HG02981 (cell line): Measurements from ENCODE around the gene OR10AD1.
"Not testable (repeated sequence)": the region's sequence is repeated elsewhere in the genome, so short reads cannot be mapped to it uniquely, and the experiment has no call there.

Experiments used
- ATAC-seq: cut with Tn5 transposase; IDR thresholded peaks from one replicate; pipeline ENCODE4 v1.9.1; 2021; ENCODE audit warnings: mild to moderate bottlenecking, moderate library complexity; ENCODE audit not compliant: unreplicated experiment

Gene OR10AD1

DNA sequence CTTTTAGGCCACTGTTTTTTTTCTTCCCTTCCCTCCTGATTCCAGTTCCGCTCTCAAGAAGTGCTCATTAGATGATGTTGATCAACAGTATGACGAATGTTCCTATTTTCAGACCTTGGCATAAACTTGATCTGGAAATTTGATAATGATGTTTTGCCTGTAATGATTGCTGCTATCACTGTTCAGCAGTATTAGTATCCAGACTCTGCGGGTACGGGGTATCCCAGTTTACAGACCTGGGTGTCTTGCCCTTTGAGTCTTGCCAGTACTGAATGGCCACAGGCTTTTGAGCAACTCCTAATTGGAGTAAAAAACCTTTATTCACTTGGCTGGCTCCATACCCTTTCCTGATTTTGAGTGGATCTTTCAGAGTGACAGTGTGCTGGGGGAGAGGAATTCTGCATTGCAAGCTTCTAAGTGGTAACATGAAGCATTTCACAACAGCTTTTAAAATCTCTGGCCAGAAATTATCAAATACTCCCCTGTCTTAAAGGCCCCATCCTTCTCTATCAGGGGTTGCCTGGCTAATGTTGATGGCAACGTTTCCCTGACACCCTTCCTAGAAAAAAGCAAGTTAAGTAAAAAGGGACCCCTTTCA lies 39.8 kb downstream of the OR10AD1 start:
- ATAC-seq = no peak

- ATAC-seq = no peak
Measured at GRCh38 chr12:48160807-48161206, 42.3 kb downstream of the OR10AD1 start.

GRCh38 chr12:48160046-48160445 lies 43.0 kb downstream of the OR10AD1 start:
- ATAC-seq = no peak

DNA sequence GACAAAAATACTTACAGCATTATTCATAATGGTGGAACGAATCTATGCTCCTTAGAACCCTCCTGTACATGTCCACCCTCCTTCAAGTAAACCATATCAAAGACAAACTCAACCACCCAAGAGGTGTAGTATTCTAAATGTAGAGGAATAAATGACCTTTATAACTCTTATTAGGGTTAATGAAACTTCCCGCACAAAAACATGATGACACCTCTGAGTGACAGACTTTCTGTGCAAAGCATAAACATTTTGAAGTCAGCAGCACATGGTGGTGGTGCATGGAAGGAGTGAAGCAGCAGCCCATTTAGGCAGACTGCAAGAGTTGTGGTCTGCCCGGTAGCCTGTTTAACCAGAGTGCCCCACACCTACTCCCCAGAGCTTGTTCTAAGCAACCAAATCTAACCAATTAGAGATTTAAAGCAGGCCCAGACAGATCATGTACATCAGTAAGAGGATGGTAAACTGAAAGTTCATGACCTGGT lies 45.2 kb downstream of the OR10AD1 start:
- no peak for ATAC-seq

DNA sequence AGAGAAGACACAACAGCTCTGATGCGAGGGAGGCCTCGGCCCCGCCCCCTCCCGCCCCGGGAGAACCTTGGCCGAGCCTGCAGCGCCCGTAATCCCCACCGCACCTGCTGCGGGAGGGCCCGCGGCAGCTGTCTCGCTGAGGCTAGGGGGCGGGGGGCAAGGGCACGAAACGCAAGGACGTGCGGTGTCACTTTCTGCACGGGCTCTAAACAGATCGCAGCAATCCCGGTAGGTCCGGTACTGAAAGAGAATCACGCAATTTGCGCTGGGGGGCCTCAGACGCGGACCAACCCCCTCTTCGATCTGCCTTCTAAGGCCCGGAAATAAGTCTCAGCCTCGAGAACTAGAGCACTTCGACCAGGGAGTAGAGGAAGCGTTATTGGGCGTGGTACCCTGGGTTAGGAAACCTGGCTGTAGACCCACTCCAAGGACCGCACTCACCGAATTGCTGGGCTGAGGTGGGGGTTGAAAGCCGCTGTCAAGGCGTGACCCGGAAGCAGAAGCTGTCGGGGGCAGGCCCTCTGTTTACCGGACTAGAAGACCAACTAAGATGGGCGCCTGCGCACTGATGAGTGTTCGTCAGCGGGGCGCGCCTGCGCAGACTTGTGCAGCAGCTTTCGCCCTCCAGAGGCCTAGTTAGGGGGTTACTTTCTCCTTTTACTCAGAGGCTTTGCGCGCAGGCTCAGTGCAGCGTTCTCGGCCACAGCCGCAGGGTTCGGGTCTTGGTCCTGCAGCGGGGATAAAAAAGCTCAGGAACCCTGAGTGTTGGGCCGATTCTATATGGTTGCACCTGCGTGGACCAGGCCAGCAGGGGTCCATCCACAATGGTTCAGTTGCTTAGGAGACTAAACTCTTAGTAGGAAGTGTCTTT lies 45.8 kb downstream of the OR10AD1 start, which contains the start of gene ASB8:
Gene ASB8 (minus strand): TSS at position 498 of the 871 bp plus-strand sequence. CDS start 4,019 bp downstream, outside the sequence.
- ATAC-seq = peak; percentile 91

DNA sequence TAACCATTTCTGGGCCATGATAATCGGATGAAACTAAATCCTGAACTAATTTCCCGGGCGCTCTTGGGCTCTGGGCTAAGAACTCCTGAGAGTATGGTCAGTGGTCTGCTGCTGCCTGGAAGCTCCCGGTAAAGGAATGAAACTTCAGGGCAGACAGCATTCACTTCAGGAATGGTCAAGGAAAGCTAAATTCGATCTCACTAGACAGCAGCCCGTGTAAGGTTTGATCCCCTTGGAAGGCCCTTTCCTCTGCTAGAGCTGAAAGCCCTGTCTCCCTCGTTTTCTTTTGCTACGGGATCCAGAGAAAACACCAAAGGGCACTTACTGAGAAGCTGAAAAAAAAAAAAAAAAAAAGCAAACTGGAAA lies 46.5 kb downstream of the OR10AD1 start:
- no peak for ATAC-seq

DNA sequence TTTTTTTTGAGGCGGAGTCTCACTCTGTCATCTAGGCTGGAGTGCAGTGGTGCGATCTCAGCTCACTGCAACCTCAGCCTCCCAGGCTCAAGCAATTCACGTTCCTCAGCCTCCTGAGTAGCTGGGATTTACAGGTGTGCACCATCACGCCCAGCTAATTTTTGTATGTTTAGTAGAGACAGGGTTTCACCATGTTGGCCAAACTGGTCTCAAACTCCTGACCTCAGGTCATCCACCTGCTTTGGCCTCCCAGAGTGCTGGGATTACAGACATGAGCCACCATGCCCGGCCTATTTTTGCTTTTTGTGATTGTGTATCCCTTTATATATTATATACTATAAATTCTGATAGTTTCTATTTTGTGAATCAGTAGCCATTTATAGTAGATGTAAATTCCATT lies 47.3 kb downstream of the OR10AD1 start:
- not testable (repeated sequence) for ATAC-seq
